ENCODE results near the gene SPAG7. TPM values are rescaled to one million over a fixed set of nuclear protein-coding genes. Genes with fewer than 3 reads are reported as not detected.

Gene SPAG7
- polyA plus RNA-seq, 1 of the 3 experiments (the other 2 are of a cell fraction), result 133 TPM

GRCh38 chr17:4986403-4986802 lies 18.8 kb upstream of the SPAG7 start:
- ChIA-PET POLR2A (interaction anchor here (0.9 to 1.4 kb wide), 3 partner anchors 8 to 39 kb away, joined by 3 to 5 read pairs (median 4); partner anchors contain the start of gene SPAG7), CTCF (interaction anchor here (0.9 to 5.7 kb wide), 18 partner anchors 8 to 197 kb away, joined by 3 to 54 read pairs (median 6); partner anchors contain the start of genes ENO3, GP1BA, INCA1 and KIF1C)
- Histone ChIP-seq H2AFZ (ENCODE audit: low read depth) (peak overlapping the region; percentile 90), H3K9me2 (no peaks in the 10 kb centered on the region), H3K36me3 (replicated peaks in 1 of 2; ENCODE audit: control insufficient read depth in 1 of 2, insufficient read depth in 2 of 2, low read length in 1 of 2) (peaks cover 0 to 9% of the 10 kb centered on the region in 2 experiments), H3K9me3 (no peaks in the 10 kb centered on the region), H4K20me1 (ENCODE audit: insufficient read depth) (no peaks in the 10 kb centered on the region), H3K4me3 (ENCODE audit: low read depth in 2 of 2, low read length in 1 of 2) (peak overlapping the region; percentile 83 to 96), H3F3A (replicated peaks; ENCODE audit: insufficient read depth) (peaks cover 4% of the 10 kb centered on the region), H3K4me2 (peak overlapping the region; percentile 92), H3K9ac (peak overlapping the region; percentile 75), H3K27ac (ENCODE audit: low read depth in 2 of 2, low read length in 1 of 2) (peak overlapping the region; percentile 9 to 18; a peak in 1 of 4 replicates), H3K4me1 (ENCODE audit: control insufficient read depth in 1 of 2, insufficient read depth in 2 of 2, low read depth in 1 of 2, low read length in 1 of 2) (peaks cover 7 to 18% of the 10 kb centered on the region in 2 experiments; a peak in 2 of 4 replicates), H3K27me3 (ENCODE audit: insufficient read depth) (no peaks in the 10 kb centered on the region), H3K79me2 (ENCODE audit: insufficient read depth) (peaks cover 3% of the 10 kb centered on the region; the same call in 1 of the 2 replicates)
- no peak for TF ChIP-seq ELF1 (IDR thresholded peaks at IDR 0.05)
- TF ChIP-seq MEF2A (IDR thresholded peaks at IDR 0.05; ENCODE audit: borderline replicate concordance, low read depth), result no peak
- TF ChIP-seq POLR2AphosphoS5 (IDR thresholded peaks at IDR 0.05; ENCODE audit: low read depth, low read length), result no peak
- TF ChIP-seq, protein P1, sequence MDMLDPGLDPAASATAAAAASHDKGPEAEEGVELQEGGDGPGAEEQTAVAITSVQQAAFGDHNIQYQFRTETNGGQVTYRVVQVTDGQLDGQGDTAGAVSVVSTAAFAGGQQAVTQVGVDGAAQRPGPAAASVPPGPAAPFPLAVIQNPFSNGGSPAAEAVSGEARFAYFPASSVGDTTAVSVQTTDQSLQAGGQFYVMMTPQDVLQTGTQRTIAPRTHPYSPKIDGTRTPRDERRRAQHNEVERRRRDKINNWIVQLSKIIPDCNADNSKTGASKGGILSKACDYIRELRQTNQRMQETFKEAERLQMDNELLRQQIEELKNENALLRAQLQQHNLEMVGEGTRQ (IDR thresholded peaks at IDR 0.05; ENCODE audit: borderline replicate concordance, low read depth, low read length), result no peak
- no peak for TF ChIP-seq SMC3 (IDR thresholded peaks at IDR 0.05; ENCODE audit: low read depth, low read length)
- no peak for TF ChIP-seq RFX5 (IDR thresholded peaks at IDR 0.05; ENCODE audit: low read length)
- no peak for TF ChIP-seq TAF1 (IDR thresholded peaks at IDR 0.05; ENCODE audit: borderline replicate concordance, low read depth, low read length)
- TF ChIP-seq RXRA (IDR thresholded peaks at IDR 0.05; ENCODE audit: borderline replicate concordance, low read depth), result no peak
- no peak for TF ChIP-seq CHD2 (IDR thresholded peaks at IDR 0.05; ENCODE audit: low read length, partially characterized antibody)
- TF ChIP-seq NFIC (IDR thresholded peaks at IDR 0.05; ENCODE audit: borderline replicate concordance), result no peak
- no peak for TF ChIP-seq NRF1 (IDR thresholded peaks at IDR 0.05; ENCODE audit: low read depth, low read length)
- TF ChIP-seq REST (IDR thresholded peaks at IDR 0.05; ENCODE audit: low read depth, low read length), result no peak
- 85% methylated on average over 5 of the region's 5 CpGs for WGBS (ENCODE audit: low lambda C conversion rate)
- DNase-seq, result no peak

DNA sequence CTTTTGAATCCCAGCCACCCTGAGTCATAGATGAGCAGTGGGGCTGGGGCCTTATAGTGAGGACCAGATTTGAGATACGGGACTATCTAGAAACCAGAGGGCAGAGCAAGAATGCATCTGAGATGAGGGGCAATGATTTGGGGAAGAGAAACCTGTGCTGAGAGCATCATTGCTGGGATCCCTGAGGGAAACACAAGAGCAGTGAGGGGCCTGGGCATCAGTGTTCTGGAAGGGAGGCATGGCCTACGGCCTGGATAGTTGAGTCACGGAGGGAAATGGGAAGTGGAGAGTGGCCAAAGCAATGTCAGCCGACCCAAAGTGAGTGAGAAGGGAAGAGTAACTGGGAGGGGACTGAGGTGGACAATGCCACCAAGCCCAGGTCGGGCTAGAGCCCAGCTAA lies 14.7 kb upstream of the SPAG7 start:
- 72% methylated on average over 5 of the region's 5 CpGs for WGBS (ENCODE audit: low lambda C conversion rate)
- no peaks in the 10 kb centered on the region for H3K27me3 ChIP-seq (ENCODE audit: insufficient read depth)
- H3K36me3 ChIP-seq (replicated peaks in 1 of 2; ENCODE audit: control insufficient read depth in 1 of 2, insufficient read depth in 2 of 2, low read length in 1 of 2), result peaks cover 9 to 31% of the 10 kb centered on the region in 2 experiments
- ChIA-PET POLR2A (interaction anchor here (1.0 kb wide), 1 partner anchor 12 kb away, joined by 3 read pairs; no protein-coding TSS in a partner anchor), CTCF (interaction anchor here (1.9 kb wide), 1 partner anchor 80 kb away, joined by 9 read pairs; no protein-coding TSS in a partner anchor)
- H3K4me2 ChIP-seq, result no peak overlapping the region
- H3K4me1 ChIP-seq (ENCODE audit: control insufficient read depth in 1 of 2, insufficient read depth in 2 of 2, low read depth in 1 of 2, low read length in 1 of 2), result peaks cover 0 to 8% of the 10 kb centered on the region in 2 experiments; a peak in 1 of 4 replicates
- no peaks in the 10 kb centered on the region for H3K9me2 ChIP-seq
- no peak overlapping the region for H3K27ac ChIP-seq (ENCODE audit: low read depth in 2 of 2, low read length in 1 of 2)
- no peak overlapping the region for H3K4me3 ChIP-seq (ENCODE audit: low read depth in 2 of 2, low read length in 1 of 2)
- H3K79me2 ChIP-seq (ENCODE audit: insufficient read depth), result peaks cover 3% of the 10 kb centered on the region; the same call in 1 of the 2 replicates
- no peaks in the 10 kb centered on the region for H3F3A ChIP-seq (replicated peaks; ENCODE audit: insufficient read depth)
- H2AFZ ChIP-seq (ENCODE audit: low read depth), result no peak overlapping the region
- H4K20me1 ChIP-seq (ENCODE audit: insufficient read depth), result no peaks in the 10 kb centered on the region
- no peak for DNase-seq
- no peaks in the 10 kb centered on the region for H3K9me3 ChIP-seq
- H3K9ac ChIP-seq, result no peak overlapping the region
- TF ChIP-seq, protein P2, sequence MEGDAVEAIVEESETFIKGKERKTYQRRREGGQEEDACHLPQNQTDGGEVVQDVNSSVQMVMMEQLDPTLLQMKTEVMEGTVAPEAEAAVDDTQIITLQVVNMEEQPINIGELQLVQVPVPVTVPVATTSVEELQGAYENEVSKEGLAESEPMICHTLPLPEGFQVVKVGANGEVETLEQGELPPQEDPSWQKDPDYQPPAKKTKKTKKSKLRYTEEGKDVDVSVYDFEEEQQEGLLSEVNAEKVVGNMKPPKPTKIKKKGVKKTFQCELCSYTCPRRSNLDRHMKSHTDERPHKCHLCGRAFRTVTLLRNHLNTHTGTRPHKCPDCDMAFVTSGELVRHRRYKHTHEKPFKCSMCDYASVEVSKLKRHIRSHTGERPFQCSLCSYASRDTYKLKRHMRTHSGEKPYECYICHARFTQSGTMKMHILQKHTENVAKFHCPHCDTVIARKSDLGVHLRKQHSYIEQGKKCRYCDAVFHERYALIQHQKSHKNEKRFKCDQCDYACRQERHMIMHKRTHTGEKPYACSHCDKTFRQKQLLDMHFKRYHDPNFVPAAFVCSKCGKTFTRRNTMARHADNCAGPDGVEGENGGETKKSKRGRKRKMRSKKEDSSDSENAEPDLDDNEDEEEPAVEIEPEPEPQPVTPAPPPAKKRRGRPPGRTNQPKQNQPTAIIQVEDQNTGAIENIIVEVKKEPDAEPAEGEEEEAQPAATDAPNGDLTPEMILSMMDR (IDR thresholded peaks at IDR 0.05), result no peak
- no peak for TF ChIP-seq YY1 (IDR thresholded peaks at IDR 0.05; ENCODE audit: low read depth)
- TF ChIP-seq EZH2phosphoT487 (IDR thresholded peaks at IDR 0.05; ENCODE audit: borderline replicate concordance, low read depth), result no peak
- no peak for TF ChIP-seq FOSL2 (IDR thresholded peaks at IDR 0.05; ENCODE audit: borderline replicate concordance, low read depth)
- no peak for TF ChIP-seq TAF1 (IDR thresholded peaks at IDR 0.05; ENCODE audit: borderline replicate concordance, low read depth, low read length)
- TF ChIP-seq, protein P3, sequence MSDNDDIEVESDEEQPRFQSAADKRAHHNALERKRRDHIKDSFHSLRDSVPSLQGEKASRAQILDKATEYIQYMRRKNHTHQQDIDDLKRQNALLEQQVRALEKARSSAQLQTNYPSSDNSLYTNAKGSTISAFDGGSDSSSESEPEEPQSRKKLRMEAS (IDR thresholded peaks at IDR 0.05; ENCODE audit: low read depth), result no peak
- TF ChIP-seq MXI1 (IDR thresholded peaks at IDR 0.05; ENCODE audit: low read depth, low read length), result no peak
- TF ChIP-seq EP300 (IDR thresholded peaks at IDR 0.05; ENCODE audit: borderline replicate concordance in 1 of 2, low read depth in 1 of 2, low read length in 1 of 2), result no peak
- TF ChIP-seq RCOR1 (IDR thresholded peaks at IDR 0.05; ENCODE audit: low read length), result no peak
- no peak for TF ChIP-seq ELF1 (IDR thresholded peaks at IDR 0.05)
- TF ChIP-seq GABPA (IDR thresholded peaks at IDR 0.05; ENCODE audit: low read depth), result no peak

Data from SK-N-SH (cell line).